Medulla oblongata (tissue), 1 donor: ENCODE results near the gene RGS9.
"Not testable (repeated sequence)": the region's sequence is repeated elsewhere in the genome, so short reads cannot be mapped to it uniquely, and the experiment has no call there.

Source experiments
- DNase-seq: peaks from one replicate; pipeline ENCODE4 v3.0.0-alpha.2; 2015; ENCODE audit errors: extremely low spot score

RGS9 gene

DNA sequence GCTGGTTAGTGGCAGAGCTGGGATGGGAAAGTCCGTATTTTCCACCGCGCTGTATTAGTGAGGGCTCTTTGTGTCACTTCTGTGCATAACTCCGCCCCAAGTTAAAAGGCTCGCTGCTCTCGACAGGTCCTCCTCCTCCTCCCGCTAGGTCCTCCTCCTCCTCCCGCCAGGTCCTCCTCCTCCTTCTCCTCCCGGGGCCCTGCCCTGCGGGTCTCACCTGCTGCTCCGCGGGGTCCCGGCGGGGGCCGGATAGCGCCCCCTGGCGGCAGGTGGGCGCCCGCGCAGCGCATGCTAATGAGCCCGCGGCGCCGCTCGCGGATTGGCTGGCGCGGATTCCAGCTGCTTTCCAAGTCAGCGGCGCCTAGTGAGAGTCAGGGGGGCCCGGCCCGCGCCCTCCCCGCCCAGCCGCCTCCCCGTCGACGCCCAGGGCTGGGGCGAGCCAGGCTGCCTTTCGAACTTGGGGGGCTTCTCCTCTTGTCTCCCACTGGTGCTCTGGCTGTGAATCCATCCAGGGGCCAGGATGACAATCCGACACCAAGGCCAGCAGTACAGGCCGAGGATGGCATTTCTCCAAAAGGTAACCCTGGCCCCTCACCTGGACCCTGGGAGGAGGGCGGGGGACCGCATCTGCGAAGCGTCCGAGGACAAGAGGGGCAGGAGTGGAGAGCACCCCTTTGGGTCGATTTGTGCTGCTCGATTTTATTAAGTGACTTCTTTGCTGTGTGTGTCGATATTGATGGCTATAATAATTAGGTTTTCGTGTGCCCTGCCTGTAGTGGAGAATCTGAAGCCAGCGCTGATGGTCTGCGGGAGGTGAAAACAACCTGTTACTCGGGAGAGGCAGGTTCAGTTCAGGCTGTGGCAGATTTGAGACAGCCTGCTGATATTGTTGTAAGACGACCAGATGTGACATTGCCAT is at the start of gene RGS9:
RGS9 (plus strand) TSS at position 350 of the 919 bp plus-strand sequence; CDS start at position 521, 171 bp downstream.
- peak; percentile 92 for DNase-seq

DNA sequence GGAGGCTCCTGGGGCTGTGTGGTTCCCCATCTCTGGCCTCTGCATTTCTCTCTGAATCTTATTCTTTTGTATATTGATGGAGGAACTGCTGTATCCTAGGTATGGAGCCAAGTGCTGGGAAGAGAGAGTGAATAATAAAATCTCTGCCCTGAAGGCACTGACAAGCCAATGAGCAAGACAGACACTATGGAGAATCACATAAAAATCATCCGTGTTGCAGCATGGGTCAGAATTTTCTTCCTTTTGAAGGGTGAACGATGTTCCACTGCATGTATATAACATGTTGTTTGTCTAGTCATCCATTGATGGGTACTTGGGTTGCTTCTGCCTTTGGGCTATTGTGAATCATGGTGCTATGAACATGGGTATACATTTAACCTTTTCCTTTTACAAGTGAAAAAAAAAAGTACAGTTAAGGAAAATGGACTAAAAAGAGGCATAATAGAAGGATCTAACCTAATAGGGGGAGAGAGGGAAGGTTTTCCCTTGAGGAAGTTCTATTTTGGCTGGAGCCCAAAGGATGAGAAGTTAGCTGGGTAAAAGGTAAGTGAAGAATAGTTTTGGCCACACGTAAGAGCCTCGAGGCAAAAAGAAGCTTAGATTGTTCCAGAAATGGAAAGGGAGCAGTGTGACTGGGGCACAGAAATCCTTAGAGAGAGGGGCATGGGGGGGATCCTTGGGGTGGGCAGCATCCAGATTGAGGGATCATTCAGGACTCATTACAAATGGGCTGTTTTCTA is 48.4 kb upstream of the RGS9 start:
- DNase-seq = no peak

DNA sequence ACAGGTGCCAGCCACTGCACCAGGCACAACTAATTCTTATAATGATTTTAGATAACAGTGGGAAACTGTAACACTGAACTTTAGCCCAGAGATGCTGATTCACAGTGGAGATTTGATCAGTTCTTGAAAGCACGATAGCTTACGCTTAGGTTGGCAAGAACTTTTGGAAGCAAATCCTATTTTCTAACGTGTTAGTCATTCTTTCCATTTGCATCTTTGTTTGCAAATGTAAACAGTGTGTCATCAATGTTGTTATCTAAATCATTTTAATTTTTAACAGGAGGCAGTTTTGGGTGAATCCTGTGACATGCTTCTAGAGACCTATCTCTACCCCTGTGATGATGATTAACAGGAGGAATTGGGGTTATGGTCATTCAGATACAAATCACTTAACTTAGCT is 44.9 kb upstream of the RGS9 start:
- no peak for DNase-seq

DNA sequence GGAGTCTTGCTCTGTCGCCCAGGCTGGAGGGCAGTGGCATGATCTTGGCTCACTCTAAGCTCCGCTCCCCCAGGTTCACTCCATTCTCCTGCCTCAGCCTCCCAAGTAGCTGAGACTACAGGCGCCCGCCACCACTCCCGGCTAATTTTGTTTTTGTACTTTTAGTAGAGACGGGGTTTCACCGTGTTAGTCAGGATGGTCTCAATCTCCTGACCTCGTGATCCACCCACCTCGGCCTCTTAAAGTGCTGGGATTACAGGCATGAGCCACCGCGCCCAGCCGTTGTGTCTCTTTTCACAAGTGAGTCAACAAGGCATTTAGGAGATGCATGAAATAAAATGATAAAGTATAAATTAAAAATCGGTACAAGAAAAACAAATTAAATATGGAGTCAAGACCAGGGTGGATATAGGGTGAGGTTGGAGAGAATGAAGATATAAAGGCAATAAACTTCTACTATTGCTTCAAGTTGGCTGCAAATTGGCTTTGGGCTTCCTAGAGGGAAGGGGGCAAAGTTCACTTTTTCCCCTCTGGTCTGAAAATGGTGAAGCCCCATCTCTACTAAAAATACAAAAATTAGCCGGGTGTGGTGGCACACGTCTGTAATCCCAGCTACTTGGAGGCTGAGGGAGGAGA is 44.3 kb upstream of the RGS9 start:
- not testable (repeated sequence) for DNase-seq

DNA sequence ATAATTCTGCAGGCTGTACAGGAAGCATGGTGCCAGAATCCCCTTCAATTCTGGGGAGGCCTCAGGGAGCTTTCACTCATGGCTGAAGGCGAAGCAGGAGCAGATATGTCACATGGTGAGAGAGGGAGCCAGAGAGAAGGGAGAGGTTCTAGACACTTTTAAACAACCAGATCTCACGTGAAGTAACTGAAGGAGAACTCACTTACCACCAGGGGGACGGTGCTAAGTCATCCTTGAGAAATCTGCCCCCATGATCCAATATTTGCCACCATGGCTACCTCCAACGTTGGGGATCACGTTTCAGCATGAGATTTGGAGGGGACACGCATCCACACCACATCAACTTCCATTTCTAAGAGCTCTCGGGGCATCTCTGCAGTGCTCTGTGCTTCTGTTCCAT is 43.2 kb upstream of the RGS9 start:
- DNase-seq = no peak

DNA sequence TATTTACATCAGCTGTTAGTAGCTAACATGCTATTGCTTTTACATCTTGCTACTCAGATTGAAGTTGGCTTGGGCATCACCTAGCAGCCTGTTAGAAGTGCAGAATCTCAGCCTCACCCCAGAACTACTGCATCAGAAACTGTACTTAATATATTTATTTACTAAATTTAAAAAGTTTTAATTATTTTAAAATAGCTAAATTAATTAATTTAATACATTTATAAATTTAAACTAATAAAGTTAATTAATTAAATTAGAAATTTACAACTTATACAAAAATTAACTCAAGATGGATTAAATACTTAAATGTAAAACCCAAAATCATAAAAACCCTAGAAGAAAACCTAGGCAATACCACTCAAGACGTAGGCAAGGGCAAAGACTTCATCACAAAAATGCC is 41.7 kb upstream of the RGS9 start:
- DNase-seq = no peak

DNA sequence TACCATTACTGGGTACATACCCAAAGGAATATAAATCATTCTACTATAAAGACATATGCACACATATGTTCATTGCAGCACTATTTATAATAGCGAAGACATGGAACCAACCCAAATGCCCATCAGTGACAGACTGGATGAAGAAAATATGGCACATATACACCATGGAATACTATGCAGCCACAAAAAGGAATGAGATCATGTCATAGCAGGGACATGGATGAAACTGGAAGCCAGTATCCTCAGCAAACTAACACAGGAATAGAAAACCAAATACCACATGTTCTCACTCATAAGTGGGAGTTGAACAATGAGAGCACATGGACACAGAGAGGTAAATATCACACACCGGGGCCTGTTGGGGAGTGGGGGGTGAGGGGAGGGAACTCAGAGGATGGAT is 40.8 kb upstream of the RGS9 start:
- not testable (repeated sequence) for DNase-seq

DNA sequence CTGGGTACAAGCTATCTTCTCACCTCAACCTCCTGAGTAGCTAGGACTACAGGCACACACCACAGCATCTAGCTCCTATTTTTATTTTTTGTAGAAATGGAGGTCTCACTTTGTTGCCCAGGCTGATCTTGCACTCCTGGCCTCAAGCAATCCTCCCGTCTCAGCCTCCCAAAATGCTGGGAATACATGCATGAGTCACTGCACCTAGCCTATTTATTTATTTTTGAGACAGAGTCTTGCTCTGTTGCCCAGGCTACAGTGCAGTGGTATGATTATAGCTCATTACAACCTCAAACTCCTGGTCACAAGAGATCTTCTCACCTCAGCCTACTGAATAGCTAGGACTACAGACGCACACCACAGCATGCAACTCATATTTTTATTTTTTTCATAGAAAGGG is 40.1 kb upstream of the RGS9 start:
- no peak for DNase-seq

DNA sequence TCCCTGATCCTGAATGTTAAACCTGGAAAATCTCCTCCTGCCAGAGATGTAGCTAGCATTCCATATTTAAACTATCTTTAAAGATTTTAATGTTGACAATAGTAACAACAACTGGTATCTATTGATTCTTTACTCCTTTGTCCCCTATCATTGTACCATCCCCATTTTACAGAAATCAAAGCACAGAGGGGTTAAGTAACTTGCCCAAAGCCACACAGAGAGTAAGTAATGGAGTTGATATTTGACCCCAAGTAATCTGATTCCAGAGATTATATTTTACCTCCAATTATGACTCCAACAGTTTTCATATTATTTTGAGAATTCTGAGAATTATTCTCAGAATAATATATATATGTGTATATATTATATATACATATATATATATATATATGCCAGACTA is 37.7 kb upstream of the RGS9 start:
- DNase-seq = no peak

DNA sequence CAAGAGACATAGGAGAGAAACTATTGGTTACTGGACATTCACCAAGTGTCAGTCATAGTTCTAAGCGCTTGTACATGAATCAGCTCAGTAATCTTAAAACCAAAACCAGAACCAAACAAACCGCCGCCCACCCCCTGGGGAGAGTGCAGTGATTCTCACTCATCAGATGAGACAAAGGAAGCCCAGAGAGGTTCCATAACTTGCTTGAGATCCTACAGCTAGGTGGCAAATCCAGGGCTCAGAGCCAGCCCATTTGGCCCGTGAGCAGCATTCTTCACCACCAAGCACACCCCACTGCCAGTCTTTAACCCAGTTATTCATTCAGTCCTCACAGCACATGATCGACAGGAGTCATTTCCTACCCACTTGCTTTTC is 37.2 kb upstream of the RGS9 start:
- no peak for DNase-seq

DNA sequence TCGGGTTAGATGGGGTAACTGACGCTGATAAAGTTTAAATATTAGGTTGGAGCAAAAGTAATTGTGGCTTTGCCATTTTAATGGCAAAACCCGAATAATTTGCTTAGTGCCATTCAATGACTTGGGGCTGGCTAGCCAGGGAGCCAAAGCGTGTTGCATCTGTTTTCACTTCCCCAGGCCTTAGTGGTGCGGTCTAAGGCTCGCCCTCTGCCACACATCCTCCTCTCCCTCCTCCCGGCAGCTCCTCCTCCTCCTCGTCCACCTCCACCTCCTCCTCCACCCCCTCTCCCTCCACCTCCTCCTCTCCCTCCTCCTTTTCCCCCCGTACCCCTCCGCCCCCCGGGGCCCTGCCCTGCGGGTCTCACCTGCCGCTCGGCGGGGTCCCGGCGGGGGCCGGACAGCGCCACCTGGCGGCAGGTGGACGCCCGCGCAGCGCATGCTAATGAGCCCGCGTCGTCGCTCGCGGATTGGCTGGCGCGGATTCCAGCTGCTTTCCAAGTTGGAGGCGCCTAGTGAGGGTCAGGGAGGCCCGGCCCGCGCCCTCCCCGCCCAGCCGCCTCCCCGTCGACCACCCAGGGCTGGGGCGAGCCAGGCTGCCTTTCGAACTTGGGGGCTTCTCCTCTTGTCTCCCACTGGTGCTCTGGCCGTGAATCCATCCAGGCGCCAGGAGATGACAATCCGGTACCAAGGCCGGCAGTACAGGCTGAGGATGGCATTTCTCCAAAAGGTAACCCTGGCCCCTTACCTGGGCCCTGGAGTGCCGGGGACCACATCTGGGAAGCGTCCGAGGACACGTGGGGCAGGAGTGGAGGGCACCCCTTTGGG is 36.6 kb upstream of the RGS9 start:
- peak; percentile 93 for DNase-seq

DNA sequence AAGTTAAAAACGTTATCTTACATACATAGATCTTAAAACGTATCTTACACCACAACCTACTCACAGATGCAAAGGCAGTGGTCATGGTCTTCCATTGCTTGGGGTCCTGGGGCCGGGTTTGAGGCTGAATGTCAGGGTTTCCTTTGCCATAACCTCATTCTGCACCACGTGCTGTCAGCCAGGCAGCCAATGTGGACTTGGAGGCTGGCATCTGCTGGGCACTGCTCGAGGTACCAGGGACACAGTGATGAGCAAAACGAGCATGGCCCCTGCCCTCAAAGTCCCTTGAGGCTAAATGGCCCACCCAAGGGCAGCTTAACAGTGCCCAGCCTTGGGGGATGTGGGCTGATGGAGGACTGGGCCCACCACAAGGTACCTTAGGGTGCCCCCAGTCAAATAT is 35.8 kb upstream of the RGS9 start:
- DNase-seq = no peak

DNA sequence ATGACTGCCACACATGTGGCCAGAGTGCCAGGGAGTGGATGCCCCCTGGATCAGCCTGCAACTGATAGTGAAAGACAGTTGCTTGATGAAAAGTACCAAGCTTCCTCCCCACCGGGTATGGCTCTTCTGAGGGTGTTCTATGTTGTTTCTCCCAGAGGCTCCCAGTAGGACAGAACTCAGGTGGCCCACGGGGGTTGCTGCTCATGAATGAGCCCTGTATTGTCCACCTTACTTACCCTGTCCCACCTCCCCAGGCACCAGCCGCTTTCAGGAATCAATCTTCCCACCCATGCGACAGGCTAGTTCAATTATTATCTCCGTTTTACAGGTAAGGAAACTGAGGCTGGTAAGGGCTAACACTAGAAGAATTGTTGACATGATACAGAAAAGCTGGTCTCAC is 34.9 kb upstream of the RGS9 start:
- no peak for DNase-seq

DNA sequence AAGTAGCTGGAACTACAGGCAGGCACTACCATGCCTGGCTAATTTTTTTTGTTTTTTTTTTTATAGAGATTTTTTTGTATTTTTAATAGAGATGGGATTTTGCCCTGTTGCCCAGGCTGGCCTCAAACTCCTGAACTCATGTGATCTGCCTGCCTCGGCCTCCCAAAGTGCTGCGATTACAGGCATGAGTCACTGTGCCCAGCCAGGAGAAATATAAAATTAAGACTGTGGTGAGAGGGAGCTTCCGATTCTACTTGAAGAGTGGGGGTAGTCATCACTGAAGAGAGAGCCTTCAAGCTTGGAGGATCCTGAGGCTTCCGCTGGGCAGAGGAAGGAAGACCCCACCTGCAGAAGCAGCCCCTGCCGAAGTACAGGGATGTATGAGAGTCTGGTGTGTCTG is 34.4 kb upstream of the RGS9 start:
- no peak for DNase-seq

DNA sequence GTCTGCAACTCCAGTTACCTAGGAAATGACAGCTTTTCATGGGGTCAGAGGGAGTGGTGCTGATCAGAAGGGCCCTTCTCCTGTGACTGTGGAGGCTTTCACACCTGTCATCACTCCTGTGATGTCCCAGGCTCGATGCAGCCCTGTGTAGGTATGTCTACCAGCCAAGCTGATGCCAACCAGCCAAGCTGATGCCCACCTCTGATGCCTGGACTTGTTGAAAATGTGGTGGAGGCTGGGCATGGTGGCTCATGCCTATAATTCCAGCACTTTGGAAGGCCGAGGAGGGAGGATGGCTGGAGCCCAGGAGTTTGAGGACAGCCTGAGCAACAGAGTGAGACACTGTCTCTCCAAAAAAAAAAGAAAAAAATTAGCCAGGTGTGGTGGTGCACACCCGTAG is 33.7 kb upstream of the RGS9 start:
- no peak for DNase-seq

DNA sequence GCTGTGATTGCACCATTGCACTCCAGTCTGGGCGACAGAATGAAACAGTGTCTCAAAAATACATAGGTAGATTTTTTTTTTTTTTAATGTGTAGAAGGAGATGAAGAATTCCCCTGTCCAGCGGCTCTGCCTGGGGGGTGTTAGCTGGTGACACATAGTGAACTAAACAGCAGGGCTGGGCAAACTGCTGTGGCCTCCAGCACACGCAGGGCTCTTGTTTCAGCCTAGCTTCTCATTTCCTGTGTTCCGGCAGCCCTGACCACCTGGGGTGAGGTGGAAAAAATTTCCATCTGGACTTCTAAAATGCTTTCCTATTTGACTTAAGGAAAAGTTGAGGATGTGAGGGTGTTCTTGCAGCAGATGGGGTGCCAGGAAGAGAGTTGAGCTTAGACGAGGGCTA is 33.3 kb upstream of the RGS9 start:
- no peak for DNase-seq

DNA sequence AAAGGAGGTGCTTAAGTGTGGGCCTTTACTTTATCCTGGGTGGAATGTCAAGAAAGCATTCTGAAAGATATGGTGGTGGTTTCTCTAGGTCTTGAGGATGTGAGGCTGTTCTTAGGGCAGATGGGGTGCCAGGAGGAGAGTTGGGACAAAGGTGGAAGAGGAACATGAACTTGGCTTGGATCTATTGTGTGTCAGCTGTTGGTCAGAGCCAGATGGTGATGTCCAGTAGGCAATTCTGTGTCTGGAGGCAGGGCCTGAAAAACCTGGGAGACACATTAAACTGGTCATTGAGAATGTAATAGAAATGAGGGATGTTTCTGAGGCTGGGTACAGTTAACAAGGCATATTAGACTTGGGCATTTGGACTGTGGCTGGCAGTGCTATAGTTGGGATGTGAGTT is 32.6 kb upstream of the RGS9 start:
- DNase-seq = no peak

DNA sequence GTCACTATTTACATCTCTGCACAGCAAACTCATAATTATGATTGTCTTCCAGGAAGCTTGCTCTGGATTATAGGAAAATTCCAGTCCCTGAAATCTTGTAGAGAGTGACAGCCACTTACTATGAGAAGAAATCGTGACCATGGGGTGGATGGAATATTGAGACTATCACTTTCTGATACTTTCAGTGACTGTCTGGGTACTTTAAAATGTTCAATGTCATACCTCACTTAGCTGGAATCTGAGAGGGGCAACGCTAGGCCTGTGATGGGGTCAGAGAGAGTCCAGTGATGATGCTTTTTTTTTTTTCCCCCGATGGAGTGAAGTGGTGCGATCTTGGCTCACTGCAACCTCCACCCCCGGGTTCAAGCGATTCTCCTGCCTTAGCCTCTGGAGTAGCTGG is 32.2 kb upstream of the RGS9 start:
- DNase-seq = no peak

DNA sequence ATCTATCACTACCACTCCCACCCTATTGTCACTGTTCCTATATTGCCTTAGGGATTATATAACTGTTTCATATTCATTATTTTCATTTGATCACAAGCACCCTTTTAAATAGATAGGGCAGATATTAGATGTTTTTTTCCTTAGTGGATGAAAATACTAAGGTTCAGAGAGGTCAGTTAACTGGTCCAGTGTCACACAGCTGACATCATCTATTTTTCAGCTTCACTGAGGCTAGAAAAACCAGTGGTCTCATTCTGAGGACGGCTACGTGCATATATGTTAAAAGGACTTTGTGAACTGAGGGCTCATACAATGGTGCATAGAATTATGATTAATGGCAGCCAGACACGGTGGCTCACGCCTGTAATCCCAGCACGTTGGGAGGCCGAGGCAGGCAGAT is 29.0 kb upstream of the RGS9 start:
- no peak for DNase-seq

DNA sequence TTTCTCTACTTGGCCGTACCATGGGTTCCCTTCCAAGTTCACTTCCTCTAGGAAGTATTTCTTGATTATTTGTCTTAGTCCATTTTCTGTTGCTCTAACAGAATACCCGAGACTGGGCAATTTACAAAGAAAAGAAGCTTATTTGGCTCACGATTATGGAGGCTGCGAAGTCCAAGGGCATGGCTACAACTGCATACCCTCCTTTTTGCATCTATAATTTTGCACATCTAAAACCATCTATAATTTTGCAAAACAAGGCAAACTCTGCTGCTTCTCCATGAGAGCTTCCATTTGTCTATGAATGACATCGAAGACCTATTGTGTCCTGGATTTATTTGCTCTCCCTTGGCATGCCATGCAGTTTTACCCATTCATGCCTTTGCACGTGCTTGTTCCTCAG is 27.6 kb upstream of the RGS9 start:
- no peak for DNase-seq

DNA sequence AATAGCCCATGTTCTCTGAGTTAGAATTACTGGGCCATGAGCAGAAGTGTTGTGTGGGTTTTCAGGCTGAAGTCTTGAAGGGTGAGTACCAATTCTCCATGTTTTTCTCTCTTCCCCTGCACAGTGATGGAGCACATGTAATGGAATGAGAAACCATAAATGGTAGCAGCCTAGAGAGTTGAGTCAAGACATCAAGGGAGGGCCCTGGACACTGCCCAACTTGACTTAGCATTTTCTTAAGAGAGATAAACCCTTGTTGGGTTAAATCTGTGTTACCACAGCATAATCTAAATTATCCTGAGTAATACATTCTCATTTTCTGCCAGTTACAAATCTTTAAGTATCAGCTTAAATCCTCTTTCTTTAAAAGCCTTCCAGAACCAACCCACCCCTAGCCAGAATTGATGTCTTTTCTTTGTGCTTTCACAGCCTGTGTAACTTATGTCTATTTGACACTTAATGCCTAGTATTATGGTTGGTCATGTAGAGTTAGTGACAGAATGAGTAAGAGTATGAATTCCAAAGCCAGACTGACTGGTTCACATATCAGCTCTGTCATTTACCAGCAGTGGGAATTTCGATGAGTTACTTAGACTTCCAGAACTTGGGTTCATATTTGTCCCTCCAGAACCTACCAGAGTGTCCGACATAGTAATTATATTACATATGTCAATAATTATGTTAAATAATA is 27.0 kb upstream of the RGS9 start:
- DNase-seq = no peak
